Epidermal melanocyte (primary cell): Measurements from ENCODE around the gene NOL4L.

Source experiments
- DNase-seq: peaks from one replicate; pipeline ENCODE4 v3.0.0; 2011; ENCODE audit warnings: low spot score; ENCODE audit not compliant: insufficient read length

NOL4L gene

GRCh38 chr20:32585011-32585585, at the start of gene NOL4L:
Gene NOL4L (minus strand): TSS chr20:32585333. CDS start chr20:32584890, 443 bp downstream.
- no peak for DNase-seq

- DNase-seq: no peak
Observed at GRCh38 chr20:32634041-32634805, 49.1 kb upstream of the NOL4L start.

GRCh38 chr20:32632461-32633354, 47.6 kb upstream of the NOL4L start:
- DNase-seq: no peak

GRCh38 chr20:32631933-32632460, 46.9 kb upstream of the NOL4L start:
- DNase-seq: no peak

GRCh38 chr20:32629813-32630212, 44.7 kb upstream of the NOL4L start:
- no peak for DNase-seq

GRCh38 chr20:32628960-32629530, 43.9 kb upstream of the NOL4L start:
- DNase-seq: no peak

GRCh38 chr20:32626859-32627636, 41.9 kb upstream of the NOL4L start:
- DNase-seq: no peak

GRCh38 chr20:32626407-32626806, 41.3 kb upstream of the NOL4L start:
- no peak for DNase-seq

- DNase-seq: no peak
Observed at GRCh38 chr20:32625996-32626395, 40.9 kb upstream of the NOL4L start.

GRCh38 chr20:32624687-32625345, 39.7 kb upstream of the NOL4L start:
- DNase-seq: no peak

- no peak for DNase-seq
Observed at GRCh38 chr20:32623667-32624157, 38.6 kb upstream of the NOL4L start.

GRCh38 chr20:32622585-32623468, 37.7 kb upstream of the NOL4L start:
- no peak for DNase-seq

GRCh38 chr20:32621891-32622584, 36.9 kb upstream of the NOL4L start:
- DNase-seq: no peak

- no peak for DNase-seq
Observed at GRCh38 chr20:32621071-32621890, 36.1 kb upstream of the NOL4L start.

- no peak for DNase-seq
Observed at GRCh38 chr20:32619586-32619985, 34.5 kb upstream of the NOL4L start.

- DNase-seq: no peak
Observed at GRCh38 chr20:32614772-32615171, 29.6 kb upstream of the NOL4L start.

- no peak for DNase-seq
Observed at GRCh38 chr20:32614303-32614702, 29.2 kb upstream of the NOL4L start.
